SK-N-MC (cell line): Measurements from ENCODE around the gene UTF1.

Experiments
- EZH2 ChIP-seq: fragments of 200-600 bp; sonication (generic); IDR thresholded peaks from one replicate; pipeline ENCODE4 v1.6.1; 2017; ENCODE audit warnings: antibody characterized with exemption
- FOXP2 ChIP-seq: optimal IDR thresholded peaks from 2 replicates; pipeline ENCODE3; 2011; ENCODE audit warnings: mild to moderate bottlenecking, moderate library complexity; ENCODE audit not compliant: insufficient read depth; ENCODE audit errors: extremely low read length, control extremely low read depth
- POLR2AphosphoS5 ChIP-seq: IDR thresholded peaks from 2 replicates; pipeline ENCODE4 v1.6.1; 2012; ENCODE audit warnings: mild to moderate bottlenecking, low read depth, low read length, borderline replicate concordance

- TF ChIP-seq EZH2 (no peak), POLR2AphosphoS5 (no peak), FOXP2 (no peak)
Measured at GRCh38 chr10:133187906-133188681, 41.9 kb upstream of the UTF1 start.
